ENCODE data around the gene MAOB.

Gene MAOB

DNA sequence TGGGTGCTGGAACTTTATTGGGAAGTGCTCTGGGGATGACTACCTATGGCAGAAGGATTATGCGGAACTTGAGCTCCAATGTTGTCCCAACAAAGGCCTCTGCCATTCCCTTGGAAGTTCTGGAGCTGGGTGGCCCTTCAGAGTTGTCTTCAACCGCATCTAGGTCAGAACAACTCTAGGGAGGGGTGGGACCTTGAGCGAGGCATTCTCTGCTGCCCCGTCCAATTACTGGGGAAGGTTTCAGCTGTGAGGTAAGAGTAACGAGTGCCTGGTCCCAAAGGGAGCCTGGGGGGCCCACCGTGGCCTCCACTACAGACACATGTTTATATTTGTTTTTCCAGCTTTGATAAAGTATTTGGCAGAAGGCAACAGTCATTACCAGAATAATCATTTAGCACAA, 146.7 kb downstream of the MAOB start:
- H3K9ac ChIP-seq (ENCODE audit: low read length): no peak overlapping the region
- no peaks in the 10 kb centered on the region for H3K9me3 ChIP-seq (ENCODE audit: low read length)
- H3K27ac ChIP-seq (ENCODE audit: low read depth, low read length, poor library complexity, severe bottlenecking): no peak overlapping the region
- no peaks in the 10 kb centered on the region for H3K79me2 ChIP-seq (ENCODE audit: insufficient read depth, low read length)
- no peaks in the 10 kb centered on the region for H3K9me2 ChIP-seq (ENCODE audit: low read depth, low read length)
- no peaks in the 10 kb centered on the region for H3K36me3 ChIP-seq (ENCODE audit: insufficient read depth, low read length)
- no peaks in the 10 kb centered on the region for H3F3A ChIP-seq (ENCODE audit: insufficient read depth, low read length)
- no peaks in the 10 kb centered on the region for H3K4me1 ChIP-seq (ENCODE audit: insufficient read depth, low read length, severe bottlenecking)
- TF ChIP-seq, protein P1, sequence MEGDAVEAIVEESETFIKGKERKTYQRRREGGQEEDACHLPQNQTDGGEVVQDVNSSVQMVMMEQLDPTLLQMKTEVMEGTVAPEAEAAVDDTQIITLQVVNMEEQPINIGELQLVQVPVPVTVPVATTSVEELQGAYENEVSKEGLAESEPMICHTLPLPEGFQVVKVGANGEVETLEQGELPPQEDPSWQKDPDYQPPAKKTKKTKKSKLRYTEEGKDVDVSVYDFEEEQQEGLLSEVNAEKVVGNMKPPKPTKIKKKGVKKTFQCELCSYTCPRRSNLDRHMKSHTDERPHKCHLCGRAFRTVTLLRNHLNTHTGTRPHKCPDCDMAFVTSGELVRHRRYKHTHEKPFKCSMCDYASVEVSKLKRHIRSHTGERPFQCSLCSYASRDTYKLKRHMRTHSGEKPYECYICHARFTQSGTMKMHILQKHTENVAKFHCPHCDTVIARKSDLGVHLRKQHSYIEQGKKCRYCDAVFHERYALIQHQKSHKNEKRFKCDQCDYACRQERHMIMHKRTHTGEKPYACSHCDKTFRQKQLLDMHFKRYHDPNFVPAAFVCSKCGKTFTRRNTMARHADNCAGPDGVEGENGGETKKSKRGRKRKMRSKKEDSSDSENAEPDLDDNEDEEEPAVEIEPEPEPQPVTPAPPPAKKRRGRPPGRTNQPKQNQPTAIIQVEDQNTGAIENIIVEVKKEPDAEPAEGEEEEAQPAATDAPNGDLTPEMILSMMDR (IDR thresholded peaks at IDR 0.05; ENCODE audit: low read length): no peak
- TF ChIP-seq EZH2 (IDR thresholded peaks at IDR 0.05; ENCODE audit: borderline replicate concordance, low read length): no peak
- H3K4me2 ChIP-seq (ENCODE audit: low read length): no peak overlapping the region
- H3K27me3 ChIP-seq (ENCODE audit: insufficient read depth, low read length): no peaks in the 10 kb centered on the region
- no peaks in the 10 kb centered on the region for H4K20me1 ChIP-seq (ENCODE audit: insufficient read depth, low read length)
- H2AFZ ChIP-seq (ENCODE audit: low read length): no peak overlapping the region
- H3K4me3 ChIP-seq (ENCODE audit: low read depth, low read length, poor library complexity, severe bottlenecking): no peak overlapping the region

DNA sequence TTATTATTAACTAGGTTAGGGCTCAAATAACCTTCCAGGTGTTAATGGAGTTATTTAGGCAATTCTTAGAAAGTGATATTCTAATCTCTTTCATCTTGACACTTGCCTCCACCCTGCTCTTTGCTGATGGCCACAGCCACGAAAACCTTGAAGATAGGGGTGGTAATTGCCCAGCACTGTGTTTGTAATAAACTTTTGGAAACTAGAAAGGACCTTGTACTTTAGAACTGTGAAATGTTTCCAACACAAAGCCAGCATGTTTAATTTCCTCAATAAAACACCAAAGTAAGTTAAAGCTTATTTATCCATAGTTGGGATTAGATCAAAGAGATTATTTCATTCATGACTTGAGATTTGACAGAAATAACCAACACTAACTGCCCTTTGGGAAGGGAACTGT, 147.8 kb downstream of the MAOB start:
- H3F3A ChIP-seq (ENCODE audit: insufficient read depth, low read length): no peaks in the 10 kb centered on the region
- no peaks in the 10 kb centered on the region for H4K20me1 ChIP-seq (ENCODE audit: insufficient read depth, low read length)
- H3K79me2 ChIP-seq (ENCODE audit: insufficient read depth, low read length): no peaks in the 10 kb centered on the region
- H3K9me2 ChIP-seq (ENCODE audit: low read depth, low read length): no peaks in the 10 kb centered on the region
- H3K27ac ChIP-seq (ENCODE audit: low read depth, low read length, poor library complexity, severe bottlenecking): no peak overlapping the region
- H3K4me2 ChIP-seq (ENCODE audit: low read length): no peak overlapping the region
- no peaks in the 10 kb centered on the region for H3K9me3 ChIP-seq (ENCODE audit: low read length)
- no peak overlapping the region for H3K9ac ChIP-seq (ENCODE audit: low read length)
- TF ChIP-seq, protein P1 (IDR thresholded peaks at IDR 0.05; ENCODE audit: low read length): no peak
- no peak for TF ChIP-seq EZH2 (IDR thresholded peaks at IDR 0.05; ENCODE audit: borderline replicate concordance, low read length)
- no peaks in the 10 kb centered on the region for H3K4me1 ChIP-seq (ENCODE audit: insufficient read depth, low read length, severe bottlenecking)
- no peak overlapping the region for H3K4me3 ChIP-seq (ENCODE audit: low read depth, low read length, poor library complexity, severe bottlenecking)
- H3K27me3 ChIP-seq (ENCODE audit: insufficient read depth, low read length): no peaks in the 10 kb centered on the region
- H2AFZ ChIP-seq (ENCODE audit: low read length): no peak overlapping the region
- H3K36me3 ChIP-seq (ENCODE audit: insufficient read depth, low read length): no peaks in the 10 kb centered on the region

DNA sequence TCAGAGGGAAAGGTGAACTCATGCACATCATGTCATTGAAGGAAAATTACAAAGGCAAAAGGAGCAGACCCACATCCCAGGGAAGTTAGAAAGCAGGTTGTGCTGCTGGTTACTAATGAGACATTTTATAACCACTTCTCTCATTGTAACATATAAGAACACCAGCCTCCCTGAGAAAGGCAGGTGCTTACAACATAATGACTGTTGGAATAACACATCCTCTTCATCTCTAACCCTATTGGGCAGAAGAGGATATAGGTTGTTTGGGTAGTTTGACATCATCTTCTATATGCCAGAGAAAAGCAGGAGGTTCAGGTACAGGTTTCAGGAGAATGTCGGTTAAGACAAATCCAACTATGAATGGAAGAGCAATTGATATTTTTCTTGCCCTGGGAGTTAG, 148.6 kb downstream of the MAOB start:
- Histone ChIP-seq H3K36me3 (ENCODE audit: insufficient read depth, low read length) (no peaks in the 10 kb centered on the region), H3K9me3 (ENCODE audit: low read length) (no peaks in the 10 kb centered on the region), H3K27ac (ENCODE audit: low read depth, low read length, poor library complexity, severe bottlenecking) (no peak overlapping the region), H3K79me2 (ENCODE audit: insufficient read depth, low read length) (no peaks in the 10 kb centered on the region), H4K20me1 (ENCODE audit: insufficient read depth, low read length) (no peaks in the 10 kb centered on the region), H3K4me3 (ENCODE audit: low read depth, low read length, poor library complexity, severe bottlenecking) (no peak overlapping the region), H3K9ac (ENCODE audit: low read length) (no peak overlapping the region), H3K4me1 (ENCODE audit: insufficient read depth, low read length, severe bottlenecking) (no peaks in the 10 kb centered on the region), H3F3A (ENCODE audit: insufficient read depth, low read length) (no peaks in the 10 kb centered on the region), H3K4me2 (ENCODE audit: low read length) (no peak overlapping the region), H3K27me3 (ENCODE audit: insufficient read depth, low read length) (no peaks in the 10 kb centered on the region), H3K9me2 (ENCODE audit: low read depth, low read length) (no peaks in the 10 kb centered on the region), H2AFZ (ENCODE audit: low read length) (no peak overlapping the region)
- TF ChIP-seq, protein P1 (IDR thresholded peaks at IDR 0.05; ENCODE audit: low read length): no peak
- TF ChIP-seq EZH2 (IDR thresholded peaks at IDR 0.05; ENCODE audit: borderline replicate concordance, low read length): no peak
